Stimulated activated CD8-positive, alpha-beta memory T cell treated with anti-CD3 and anti-CD28 coated beads, Interleukin-4, amount 100 ng/mL, for 48 hours (primary cell): ENCODE data around the gene SRGAP3.

Experiments used
- DNase-seq: peaks from one replicate; pipeline ENCODE4 v3.0.0-alpha.2; 2020

Gene SRGAP3

DNA sequence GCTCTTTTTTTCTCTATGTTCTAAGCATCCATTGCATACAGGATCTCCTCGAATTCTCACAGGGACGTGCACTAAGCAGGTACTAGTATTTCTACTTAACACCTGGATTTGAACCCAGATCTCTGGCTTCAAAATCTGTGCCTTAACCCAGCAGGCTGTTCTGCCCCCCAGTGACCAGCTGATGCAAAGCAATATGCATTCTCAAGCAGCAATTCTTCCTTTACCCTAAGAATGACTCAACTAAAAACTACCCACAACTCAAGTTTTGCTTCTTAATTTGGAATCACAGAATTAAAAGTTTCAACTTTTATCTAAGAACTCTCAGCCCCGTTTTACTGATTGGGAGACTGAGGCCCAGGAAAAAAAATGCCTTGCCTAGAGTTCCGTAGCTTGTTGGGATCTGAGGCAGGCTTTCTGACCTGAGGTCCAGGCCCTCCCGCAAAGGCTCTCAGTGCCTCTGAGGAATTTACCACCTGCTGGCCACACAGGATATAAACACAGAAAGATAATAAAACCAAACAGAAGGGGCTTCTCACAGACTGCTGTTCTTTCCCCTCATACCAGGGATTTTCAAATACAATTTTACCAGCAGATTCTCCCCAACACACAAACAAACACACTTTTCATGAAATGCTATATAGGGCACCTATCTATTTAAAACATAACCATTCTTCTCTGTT is 170.7 kb downstream of the SRGAP3 start:
- no peak for DNase-seq

DNA sequence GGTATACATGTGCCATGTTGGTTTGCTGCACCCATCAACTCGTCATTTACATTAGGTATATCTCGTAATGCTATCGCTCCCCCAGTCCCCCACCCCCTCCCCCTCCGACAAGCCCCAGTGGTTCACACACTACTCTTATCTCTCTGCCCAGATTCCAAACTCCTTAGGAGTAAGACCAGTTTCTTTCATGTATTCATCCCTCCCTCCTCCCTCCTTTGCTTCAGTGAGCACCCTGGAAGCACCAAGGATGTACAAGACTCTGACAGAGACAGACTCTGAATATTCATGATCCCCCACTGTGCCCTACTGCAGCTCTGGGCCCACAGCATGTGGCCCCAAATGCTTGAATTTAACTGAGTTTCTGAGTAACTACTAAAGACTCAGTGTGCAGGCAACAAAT is 172.4 kb downstream of the SRGAP3 start:
- no peak for DNase-seq

GRCh38 chr3:9075762-9076161 is 173.7 kb downstream of the SRGAP3 start:
- DNase-seq = no peak

DNA sequence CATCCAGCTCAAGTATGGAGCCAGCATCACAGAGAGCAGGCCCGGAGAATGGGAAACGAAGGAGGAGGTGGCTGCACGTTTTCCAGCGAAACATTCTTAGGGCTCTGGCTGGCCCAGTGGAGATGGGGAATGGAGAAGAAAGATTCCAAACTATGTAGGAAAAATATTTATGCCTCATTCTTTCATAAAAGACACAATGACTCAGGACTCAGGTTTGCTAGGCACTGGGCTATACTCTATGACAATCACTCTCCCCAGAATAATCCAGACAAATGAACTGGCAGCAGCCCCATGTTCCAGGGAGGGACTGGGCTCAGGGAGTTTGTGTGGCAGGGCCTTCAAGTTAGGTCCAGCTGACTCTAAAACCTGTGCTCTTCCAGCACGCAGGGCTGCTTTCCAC is 175.4 kb downstream of the SRGAP3 start:
- DNase-seq = no peak

- DNase-seq = no peak
These were observed 176.8 kb downstream of the SRGAP3 start for GRCh38 chr3:9072667-9073009.

GRCh38 chr3:9071936-9072666 is 177.3 kb downstream of the SRGAP3 start:
- DNase-seq = no peak

DNA sequence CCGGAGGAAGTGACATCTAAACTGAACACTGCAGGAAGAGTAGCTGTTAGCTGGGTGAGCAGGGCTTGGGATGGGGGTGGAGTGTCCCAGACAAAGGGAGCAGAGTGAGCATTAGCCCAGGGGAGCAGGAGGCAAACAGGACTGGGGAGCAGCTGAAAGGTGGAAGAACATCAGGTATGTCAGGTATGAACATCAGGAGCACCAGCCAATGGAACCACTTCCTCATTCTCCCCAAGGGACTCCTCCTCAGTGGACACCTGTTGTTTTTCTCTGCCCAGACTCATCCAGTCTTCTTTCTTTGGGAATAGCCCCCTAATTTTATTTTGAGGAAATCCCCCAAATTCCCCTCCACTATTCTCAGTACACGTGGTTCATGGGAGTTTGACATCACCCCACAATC is 178.5 kb downstream of the SRGAP3 start:
- DNase-seq = no peak

DNA sequence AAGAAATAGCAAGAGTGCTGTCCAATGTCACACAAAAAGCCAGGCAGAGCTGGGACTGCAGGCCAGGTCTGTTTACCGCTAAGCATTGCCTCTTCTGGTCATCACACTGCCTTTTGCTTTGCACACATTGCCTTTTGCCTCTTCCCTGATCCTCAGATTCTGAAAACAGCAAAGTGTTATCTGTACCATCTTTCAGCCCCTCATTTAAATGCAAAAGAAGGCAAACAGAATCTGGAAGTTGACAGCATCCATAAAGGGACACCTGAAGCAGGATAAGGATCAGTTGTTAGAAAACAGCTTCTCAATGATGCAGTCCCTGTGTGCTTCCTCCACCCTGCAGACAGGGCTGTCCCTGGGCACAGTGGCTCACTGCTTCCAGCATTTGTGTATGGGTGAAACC is 179.5 kb downstream of the SRGAP3 start:
- no peak for DNase-seq

- DNase-seq = no peak
These were observed 181.4 kb downstream of the SRGAP3 start for GRCh38 chr3:9068051-9068450.

GRCh38 chr3:9067352-9067975 is 182.0 kb downstream of the SRGAP3 start:
- DNase-seq = peak; percentile 41

GRCh38 chr3:9066775-9067174 is 182.7 kb downstream of the SRGAP3 start:
- DNase-seq = no peak

DNA sequence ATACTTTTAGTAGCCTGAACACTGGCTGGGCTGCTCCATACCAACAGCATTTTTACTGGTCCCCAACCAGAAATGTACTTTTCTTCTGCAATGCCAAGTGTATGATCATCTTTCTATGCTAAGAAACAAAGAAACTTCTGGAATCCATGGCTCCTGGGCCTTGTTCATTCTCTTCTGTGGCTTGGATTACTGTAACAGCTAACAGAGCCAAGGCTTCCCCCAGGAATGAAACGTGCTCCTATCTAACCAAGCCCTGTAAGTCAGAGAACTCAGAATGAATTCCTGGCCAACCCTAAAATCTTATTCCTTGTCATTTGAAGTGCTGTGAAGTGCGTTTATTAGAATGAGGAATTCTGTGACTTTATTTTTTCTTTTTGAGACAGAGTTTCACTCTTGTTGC is 183.3 kb downstream of the SRGAP3 start:
- no peak for DNase-seq

- no peak for DNase-seq
These were observed 184.6 kb downstream of the SRGAP3 start for GRCh38 chr3:9064850-9065249.

DNA sequence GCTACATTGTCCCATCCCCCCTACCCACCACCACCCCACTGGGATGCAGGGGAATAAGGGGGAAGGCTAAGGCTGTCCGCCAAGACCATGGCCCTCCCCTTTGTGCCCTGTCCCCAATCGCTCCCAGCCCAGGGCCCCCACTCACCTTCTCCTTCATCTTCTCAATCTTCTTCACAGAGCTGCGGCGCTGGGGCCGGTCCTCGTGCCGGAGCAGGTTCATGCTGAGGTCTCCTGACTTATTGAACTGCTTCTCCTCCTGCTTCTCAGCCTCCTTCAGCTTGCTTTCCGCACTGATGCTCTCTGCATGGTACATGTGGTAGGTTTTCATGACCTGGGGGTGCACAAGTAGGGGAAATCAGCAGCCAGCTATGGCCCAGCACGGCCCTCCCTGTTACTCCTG is 185.2 kb downstream of the SRGAP3 start:
- no peak for DNase-seq

GRCh38 chr3:9062570-9062969 is 186.9 kb downstream of the SRGAP3 start:
- no peak for DNase-seq

DNA sequence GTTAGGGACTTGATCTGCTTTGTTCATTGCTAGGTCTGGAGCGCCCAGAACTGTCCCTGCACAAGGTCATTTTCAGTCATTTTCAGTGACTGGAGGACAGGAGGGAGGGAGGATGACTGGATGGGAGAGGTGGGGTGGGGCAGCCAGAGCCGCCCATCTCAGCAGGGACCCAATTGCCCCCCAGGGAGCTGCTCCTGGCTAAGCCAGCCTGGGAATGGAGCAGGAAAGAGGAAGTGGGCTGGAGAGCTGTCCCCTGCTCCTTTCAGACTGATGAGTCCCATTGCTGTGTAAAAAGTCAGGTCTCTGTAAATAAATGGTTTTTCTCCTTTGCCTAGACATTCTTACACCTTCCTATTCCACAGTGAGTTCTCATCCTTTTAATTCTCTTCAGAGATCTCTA is 187.8 kb downstream of the SRGAP3 start:
- DNase-seq = no peak

GRCh38 chr3:9059489-9060400 is 189.7 kb downstream of the SRGAP3 start:
- no peak for DNase-seq

DNA sequence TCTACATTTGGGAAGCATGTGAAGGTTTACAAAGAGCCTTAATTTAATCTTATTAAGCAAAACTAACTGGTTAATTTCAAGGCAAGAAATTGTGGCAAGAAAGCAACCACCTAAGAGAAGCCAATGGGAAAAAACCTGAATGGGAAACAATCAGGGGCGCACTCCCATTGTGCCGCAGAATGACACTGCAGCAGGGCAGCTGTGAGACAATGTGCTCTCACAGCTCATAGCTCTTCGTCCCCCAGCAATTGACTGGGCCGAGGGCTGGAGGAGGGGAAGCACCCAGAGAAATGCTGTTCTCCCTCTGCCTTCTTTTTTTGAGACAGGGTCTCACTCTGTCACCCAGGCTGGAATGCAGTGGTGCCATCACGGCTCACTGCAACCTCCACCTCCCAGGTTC is 192.9 kb downstream of the SRGAP3 start:
- DNase-seq = no peak

DNA sequence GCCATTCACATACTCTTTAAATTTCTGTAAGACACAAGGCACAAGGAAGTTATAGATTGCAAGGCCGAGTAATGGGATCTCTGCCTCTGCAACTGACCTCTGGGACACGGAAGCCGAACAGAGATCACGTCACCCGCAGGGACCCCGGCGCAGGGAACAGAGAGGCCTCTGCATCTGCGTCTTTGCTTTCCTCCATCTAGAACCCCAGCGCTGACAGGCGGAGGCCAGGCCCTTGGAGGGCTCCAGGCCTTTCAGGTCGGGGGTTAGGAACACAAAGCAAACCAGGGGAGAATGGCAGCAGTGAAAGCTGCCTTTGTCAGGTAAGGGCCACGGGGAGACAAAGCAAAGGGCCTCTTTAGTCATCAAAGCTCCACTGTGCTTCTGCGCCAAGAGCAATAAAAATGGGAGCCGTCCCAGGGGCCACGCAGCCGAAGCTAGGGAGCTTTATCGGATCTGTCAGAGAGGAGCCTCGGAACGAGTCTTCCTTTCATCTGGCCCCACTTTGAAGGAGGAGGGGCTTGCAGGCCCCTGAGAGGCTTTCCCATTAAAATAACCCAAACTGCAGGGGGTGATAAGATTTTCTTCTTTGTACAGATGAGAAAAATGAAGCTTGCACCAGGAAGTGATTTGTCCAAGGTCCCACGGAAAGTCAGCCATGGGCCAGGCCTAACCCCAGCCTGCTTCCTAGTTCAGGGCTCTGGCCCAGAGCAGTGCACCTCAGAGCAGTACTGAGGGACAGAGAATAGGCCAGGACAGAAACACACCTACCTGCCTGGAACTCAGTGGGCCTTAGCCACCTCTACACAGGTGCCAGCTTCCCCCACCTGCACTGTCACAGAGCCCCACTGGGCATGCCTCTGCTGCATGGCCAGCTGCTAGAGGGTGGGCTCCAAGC is 201.7 kb downstream of the SRGAP3 start:
- no peak for DNase-seq

- no peak for DNase-seq
These were observed 204.1 kb downstream of the SRGAP3 start for GRCh38 chr3:9045371-9045770.

GRCh38 chr3:9043063-9043462 is 206.4 kb downstream of the SRGAP3 start:
- no peak for DNase-seq

- no peak for DNase-seq
These were observed 207.8 kb downstream of the SRGAP3 start for GRCh38 chr3:9041626-9042025.
